A673 (cell line): ENCODE measurements around the gene HOMER1. TPM values are rescaled to one million over a fixed set of nuclear protein-coding genes. Genes with fewer than 3 reads are reported as not detected.

ENCODE experiments used
- BruUV-seq: library from RNA; stranded (reverse); fragments of 400-500 nt; replicated peaks from 2 replicates; lab custom pipeline; 2021; lab: Mats Ljungman, UMichigan
- CTCF ChIA-PET: fragments of 300-600 bp; sonication (Branson Sonifier 250); formaldehyde crosslinking; loops from one replicate; lab custom pipeline; 2022; ENCODE audit warnings: antibody characterized with exemption; lab: Charles Lee
- POLR2A ChIA-PET: fragments of 300-600 bp; sonication (Branson Sonifier 250); formaldehyde crosslinking; loops from one replicate; lab custom pipeline; 2022; ENCODE audit warnings: antibody characterized with exemption; ENCODE audit not compliant: low non-redundant PET; lab: Charles Lee
- DNase-seq: peaks from one replicate; pipeline ENCODE4 v3.0.0-alpha.2; 2015; ENCODE audit warnings: low spot score
- H3K27ac ChIP-seq: fragments of 200-600 bp; sonication (generic); 2 replicates; pipeline ENCODE4 v1.5.1; 2016; ENCODE audit warnings: mixed run types, low read depth, mild to moderate bottlenecking, mixed read lengths, antibody characterized with exemption, low read length; ENCODE audit not compliant: poor library complexity, severe bottlenecking
- H3K27me3 ChIP-seq: fragments of 200-600 bp; sonication (generic); replicated peaks from 2 replicates; pipeline ENCODE4 v1.6.1; 2017; ENCODE audit warnings: mixed run types, low read depth, mild to moderate bottlenecking, mixed read lengths, antibody characterized with exemption, low read length; ENCODE audit not compliant: insufficient read depth, poor library complexity
- H3K36me3 ChIP-seq: fragments of 200-600 bp; sonication (generic); 2 replicates; pipeline ENCODE4 v1.6.1; 2016; ENCODE audit warnings: mixed run types, mild to moderate bottlenecking, mixed read lengths, antibody characterized with exemption, low read length; ENCODE audit not compliant: insufficient read depth, poor library complexity, severe bottlenecking
- H3K4me1 ChIP-seq: fragments of 200-600 bp; sonication (generic); 2 replicates; pipeline ENCODE4 v1.6.1; 2017; ENCODE audit warnings: mixed run types, mild to moderate bottlenecking, mixed read lengths, antibody characterized with exemption, low read length; ENCODE audit not compliant: insufficient read depth, poor library complexity, severe bottlenecking
- H3K4me3 ChIP-seq: fragments of 200-600 bp; sonication (generic); 2 replicates; pipeline ENCODE4 v1.5.1; 2016; ENCODE audit warnings: low read depth, mixed run types, mild to moderate bottlenecking, mixed read lengths, low read length; ENCODE audit not compliant: poor library complexity, severe bottlenecking
- H3K9me3 ChIP-seq: fragments of 200-600 bp; sonication (generic); 2 replicates; pipeline ENCODE4 v1.6.1; 2016; ENCODE audit warnings: mixed run types, low read depth, mild to moderate bottlenecking, mixed read lengths, antibody characterized with exemption, low read length; ENCODE audit not compliant: poor library complexity, severe bottlenecking
- EZH2 ChIP-seq: fragments of 200-600 bp; sonication (generic); IDR thresholded peaks from 2 replicates; pipeline ENCODE4 v1.6.1; 2017; ENCODE audit warnings: borderline replicate concordance, low read depth, mild to moderate bottlenecking, mixed read lengths, antibody characterized with exemption, low read length; ENCODE audit not compliant: poor library complexity, severe bottlenecking
- intact Hi-C: fragments of 100-400 bp; cut with micrococcal nuclease; formaldehyde crosslinking; loops from one replicate; pipeline ENCODE4 v1.10.0; 2022; ENCODE audit not compliant: unreplicated experiment
- total RNA-seq: library from RNA; stranded (reverse); gene quantifications from 2 replicates; pipeline ENCODE4 v1.2.3, GENCODE V29; 2021
- TF ChIP-seq, protein P1 (sequence below): fragments of 300-800, 200-600 bp; sonication (generic); conservative IDR thresholded peaks from 2 replicates; pipeline ENCODE4 v1.5.1; 2017; ENCODE audit warnings: low read depth, mild to moderate bottlenecking, antibody characterized with exemption, low read length, moderate library complexity, mixed read lengths

The HOMER1 gene
- total RNA-seq, 1 experiment from 2014 or later, result 34.0 TPM

DNA sequence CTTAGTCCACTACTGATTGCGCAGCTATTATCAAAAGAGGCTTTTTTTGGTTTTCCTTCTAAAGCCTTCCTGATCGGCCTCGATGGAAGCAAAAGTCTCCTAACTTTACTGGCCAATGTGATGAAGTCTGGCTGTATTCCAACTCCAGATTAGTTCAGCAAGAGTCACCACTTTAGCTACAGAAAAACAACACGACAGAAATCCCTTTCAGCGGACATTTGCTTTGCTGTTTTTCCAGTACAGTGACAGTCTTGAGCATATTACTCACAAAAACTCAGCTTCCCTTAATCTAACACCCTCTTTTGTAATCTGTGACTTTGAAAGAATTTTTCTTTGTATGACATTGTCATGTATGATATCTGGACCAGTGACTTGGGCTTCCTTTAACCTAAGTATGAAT, 95.7 kb downstream of the HOMER1 start:
- Histone ChIP-seq H3K4me3 (no peak overlapping the region), H3K4me1 (peaks cover 36% of the 10 kb centered on the region), H3K36me3 (no peaks in the 10 kb centered on the region), H3K27ac (peak overlapping the region; percentile 22), H3K27me3 (no peaks in the 10 kb centered on the region), H3K9me3 (no peaks in the 10 kb centered on the region)
- DNase-seq, result peak; percentile 63
- ChIA-PET CTCF (no interaction called here), POLR2A (no interaction called here)
- intact Hi-C loops, result no loop called here
- TF ChIP-seq, protein P1, sequence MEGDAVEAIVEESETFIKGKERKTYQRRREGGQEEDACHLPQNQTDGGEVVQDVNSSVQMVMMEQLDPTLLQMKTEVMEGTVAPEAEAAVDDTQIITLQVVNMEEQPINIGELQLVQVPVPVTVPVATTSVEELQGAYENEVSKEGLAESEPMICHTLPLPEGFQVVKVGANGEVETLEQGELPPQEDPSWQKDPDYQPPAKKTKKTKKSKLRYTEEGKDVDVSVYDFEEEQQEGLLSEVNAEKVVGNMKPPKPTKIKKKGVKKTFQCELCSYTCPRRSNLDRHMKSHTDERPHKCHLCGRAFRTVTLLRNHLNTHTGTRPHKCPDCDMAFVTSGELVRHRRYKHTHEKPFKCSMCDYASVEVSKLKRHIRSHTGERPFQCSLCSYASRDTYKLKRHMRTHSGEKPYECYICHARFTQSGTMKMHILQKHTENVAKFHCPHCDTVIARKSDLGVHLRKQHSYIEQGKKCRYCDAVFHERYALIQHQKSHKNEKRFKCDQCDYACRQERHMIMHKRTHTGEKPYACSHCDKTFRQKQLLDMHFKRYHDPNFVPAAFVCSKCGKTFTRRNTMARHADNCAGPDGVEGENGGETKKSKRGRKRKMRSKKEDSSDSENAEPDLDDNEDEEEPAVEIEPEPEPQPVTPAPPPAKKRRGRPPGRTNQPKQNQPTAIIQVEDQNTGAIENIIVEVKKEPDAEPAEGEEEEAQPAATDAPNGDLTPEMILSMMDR, result no peak
- no peak for TF ChIP-seq EZH2
- no TSS peak for BruUV-seq

DNA sequence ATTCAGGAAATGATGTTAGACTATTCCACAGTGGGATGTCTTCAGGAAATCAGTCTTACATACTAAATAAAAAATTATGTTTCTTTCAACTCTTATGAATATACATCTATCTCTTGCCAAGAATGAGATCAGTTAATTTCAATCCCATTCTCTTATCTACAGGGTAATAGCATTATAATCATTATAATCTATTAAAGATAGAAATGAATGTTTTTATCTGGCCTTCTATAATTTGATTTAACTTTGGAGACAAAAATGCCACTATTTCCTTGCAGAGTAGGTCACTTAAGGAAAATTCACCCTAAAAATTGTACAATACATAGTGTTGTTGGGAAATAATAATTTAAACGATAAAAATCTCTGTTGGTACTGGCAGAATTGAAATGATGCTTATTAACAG, 96.4 kb downstream of the HOMER1 start:
- BruUV-seq, result no TSS peak
- peaks cover 34% of the 10 kb centered on the region for H3K4me1 ChIP-seq
- intact Hi-C loops, result no loop called here
- no peak for TF ChIP-seq EZH2
- TF ChIP-seq, protein P1, result no peak
- H3K36me3 ChIP-seq, result no peaks in the 10 kb centered on the region
- peak; percentile 34 for DNase-seq
- H3K27ac ChIP-seq, result peak overlapping the region; percentile 69
- ChIA-PET CTCF (interaction anchor here (0.7 kb wide), 1 partner anchor 19 kb away, joined by 6 read pairs; no protein-coding TSS in a partner anchor), POLR2A (interaction anchor here (0.6 kb wide), 2 partner anchors 513 to 1648 kb away, joined by 3 to 6 read pairs; no protein-coding TSS in a partner anchor)
- no peaks in the 10 kb centered on the region for H3K27me3 ChIP-seq
- H3K4me3 ChIP-seq, result peak overlapping the region; percentile 37
- no peaks in the 10 kb centered on the region for H3K9me3 ChIP-seq

DNA sequence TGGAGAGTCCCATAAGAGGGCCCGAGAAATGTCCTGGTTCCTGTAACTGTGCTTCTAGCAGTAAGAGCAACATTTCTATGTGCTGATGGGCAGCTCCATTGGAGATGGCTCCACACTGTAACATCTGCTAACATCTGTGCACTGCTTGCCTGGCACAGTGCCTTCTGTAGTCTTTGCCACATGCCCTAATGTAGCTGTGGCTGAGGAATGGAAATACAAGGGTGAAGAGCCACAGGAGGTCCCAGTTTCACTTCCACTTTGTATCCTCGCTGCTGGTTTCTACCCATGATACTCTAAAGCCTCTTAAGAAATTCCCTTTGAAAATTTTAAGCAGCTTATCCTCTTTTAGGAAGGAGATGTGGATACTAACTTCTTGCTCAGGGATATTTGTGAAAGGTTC, 97.4 kb downstream of the HOMER1 start:
- Histone ChIP-seq H3K9me3 (no peaks in the 10 kb centered on the region), H3K4me3 (peak overlapping the region; percentile 37), H3K27ac (peak overlapping the region; percentile 69), H3K27me3 (no peaks in the 10 kb centered on the region), H3K4me1 (peaks cover 34% of the 10 kb centered on the region), H3K36me3 (no peaks in the 10 kb centered on the region)
- no TSS peak for BruUV-seq
- ChIA-PET POLR2A (no interaction called here), CTCF (no interaction called here)
- intact Hi-C loops, result no loop called here
- peak; percentile 91 for DNase-seq
- TF ChIP-seq, protein P1, result no peak
- TF ChIP-seq EZH2, result no peak
